PC-3 (cell line): ENCODE measurements around the gene KLK10. TPM values are rescaled to one million over a fixed set of nuclear protein-coding genes. Genes with fewer than 3 reads are reported as not detected.

ENCODE experiments used
- total RNA-seq: library from RNA; depleted of rRNA; stranded (reverse); fragments of >200 nt; gene quantifications from 2 replicates; pipeline ENCODE4 v1.2.3, GENCODE V29; 2014; rRNA removed

KLK10 gene
- total RNA-seq, 1 experiment from 2014 or later: 1.2 TPM

Other genes starting within 250 kb of the KLK10 start
- not detected in 2 replicates for gene GPR32, start 249.2 kb downstream of the KLK10 start, total RNA-seq
- gene ACP4, start 229.3 kb downstream of the KLK10 start, total RNA-seq: not detected in 2 replicates
- gene KLK1, start 195.9 kb downstream of the KLK10 start, total RNA-seq: not detected in 2 replicates
- gene KLK15, start 186.1 kb downstream of the KLK10 start, total RNA-seq: 1.3 TPM in 1 of 2 replicates, not detected in the other
- gene KLK3, start 164.8 kb downstream of the KLK10 start, total RNA-seq: not detected in 2 replicates
- not detected in 2 replicates for gene KLK2, start 146.3 kb downstream of the KLK10 start, total RNA-seq
- not detected in 2 replicates for gene KLK4, start 108.3 kb downstream of the KLK10 start, total RNA-seq
- 58.5 and 59.0 TPM in 2 replicates for gene KLK5, start 66.7 kb downstream of the KLK10 start, total RNA-seq
- gene KLK6, start 50.1 kb downstream of the KLK10 start, total RNA-seq: 73.7 and 75.0 TPM in 2 replicates
- 0.23 and 3.6 TPM in 2 replicates for gene KLK7, start 35.8 kb downstream of the KLK10 start, total RNA-seq
- gene KLK8, start 18.1 kb downstream of the KLK10 start, total RNA-seq: 2.3 TPM in 1 of 2 replicates, not detected in the other
- gene KLK11, start 6.9 kb upstream of the KLK10 start, total RNA-seq: 0.23 TPM in 1 of 2 replicates, not detected in the other
- gene KLK12, start 15.3 kb upstream of the KLK10 start, total RNA-seq: not detected in 2 replicates
- not detected in 2 replicates for gene KLK13, start 45.4 kb upstream of the KLK10 start, total RNA-seq
- not detected in 2 replicates for gene KLK14, start 63.2 kb upstream of the KLK10 start, total RNA-seq
- gene CTU1, start 88.7 kb upstream of the KLK10 start, total RNA-seq: 29.0 and 40.8 TPM in 2 replicates
- not detected in 2 replicates for gene SIGLEC9, start 105.2 kb upstream of the KLK10 start, total RNA-seq
- gene SIGLEC7, start 122.6 kb upstream of the KLK10 start, total RNA-seq: not detected in 2 replicates
- gene CD33, start 205.4 kb upstream of the KLK10 start, total RNA-seq: 2.2 and 6.0 TPM in 2 replicates
- gene SIGLECL1, start 231.4 kb upstream of the KLK10 start, total RNA-seq: not detected in 2 replicates